Measurements from ENCODE around the gene ARFGAP2. TPM values are rescaled to one million over a fixed set of nuclear protein-coding genes. Genes with fewer than 3 reads are reported as not detected.
"Not testable (repeated sequence)": the region's sequence is repeated elsewhere in the genome, so short reads cannot be mapped to it uniquely, and the experiment has no call there.

Gene ARFGAP2
- 10 to 100 TPM; 76.2 to 95.2 (median 91.0) TPM for polyA plus RNA-seq (ENCODE audit: insufficient read depth in 1 of 5, insufficient read length in 5 of 5, low replicate concordance in 1 of 5)
- long read RNA-seq, donor 1, transcript ARFGAP2-205 (16 exons, 2,976 nt): major isoform, 9 of 21 reads
- long read RNA-seq, donor 1, partial matches to known transcripts: 9 of 21 reads
- long read RNA-seq, donor 1, other reads (novel, unspliced or antisense): 0 of 21 reads
- long read RNA-seq, donor 2, transcript ARFGAP2-205 (16 exons, 2,976 nt): major isoform, 9 of 17 reads
- long read RNA-seq, donor 2, partial matches to known transcripts: 8 of 17 reads
- long read RNA-seq, donor 2, other reads (novel, unspliced or antisense): 0 of 17 reads
- long read RNA-seq, donor 3, transcript ARFGAP2-205 (16 exons, 2,976 nt): major isoform, 6 of 8 reads
- long read RNA-seq, donor 3, partial matches to known transcripts: 0 of 8 reads
- long read RNA-seq, donor 3, other reads (novel, unspliced or antisense): 0 of 8 reads
- long read RNA-seq, donor 4, partial matches to known transcripts: 10 of 15 reads
- long read RNA-seq, donor 4, other reads (novel, unspliced or antisense): 0 of 15 reads
- long read RNA-seq, donor 5, transcript ARFGAP2-205 (16 exons, 2,976 nt): major isoform, 6 of 23 reads
- long read RNA-seq, donor 5, partial matches to known transcripts: 12 of 23 reads
- long read RNA-seq, donor 5, other reads (novel, unspliced or antisense): 0 of 23 reads
- long read RNA-seq, donor 6, partial matches to known transcripts: 14 of 26 reads
- long read RNA-seq, donor 6, other reads (novel, unspliced or antisense): 5 of 26 reads
- long read RNA-seq, donor 7, transcript ARFGAP2-205 (16 exons, 2,976 nt): major isoform, 8 of 20 reads
- long read RNA-seq, donor 7, partial matches to known transcripts: 10 of 20 reads
- long read RNA-seq, donor 7, other reads (novel, unspliced or antisense): 0 of 20 reads
- long read RNA-seq, donor 8, partial matches to known transcripts: 0 of 5 reads
- long read RNA-seq, donor 8, other reads (novel, unspliced or antisense): 0 of 5 reads

DNA sequence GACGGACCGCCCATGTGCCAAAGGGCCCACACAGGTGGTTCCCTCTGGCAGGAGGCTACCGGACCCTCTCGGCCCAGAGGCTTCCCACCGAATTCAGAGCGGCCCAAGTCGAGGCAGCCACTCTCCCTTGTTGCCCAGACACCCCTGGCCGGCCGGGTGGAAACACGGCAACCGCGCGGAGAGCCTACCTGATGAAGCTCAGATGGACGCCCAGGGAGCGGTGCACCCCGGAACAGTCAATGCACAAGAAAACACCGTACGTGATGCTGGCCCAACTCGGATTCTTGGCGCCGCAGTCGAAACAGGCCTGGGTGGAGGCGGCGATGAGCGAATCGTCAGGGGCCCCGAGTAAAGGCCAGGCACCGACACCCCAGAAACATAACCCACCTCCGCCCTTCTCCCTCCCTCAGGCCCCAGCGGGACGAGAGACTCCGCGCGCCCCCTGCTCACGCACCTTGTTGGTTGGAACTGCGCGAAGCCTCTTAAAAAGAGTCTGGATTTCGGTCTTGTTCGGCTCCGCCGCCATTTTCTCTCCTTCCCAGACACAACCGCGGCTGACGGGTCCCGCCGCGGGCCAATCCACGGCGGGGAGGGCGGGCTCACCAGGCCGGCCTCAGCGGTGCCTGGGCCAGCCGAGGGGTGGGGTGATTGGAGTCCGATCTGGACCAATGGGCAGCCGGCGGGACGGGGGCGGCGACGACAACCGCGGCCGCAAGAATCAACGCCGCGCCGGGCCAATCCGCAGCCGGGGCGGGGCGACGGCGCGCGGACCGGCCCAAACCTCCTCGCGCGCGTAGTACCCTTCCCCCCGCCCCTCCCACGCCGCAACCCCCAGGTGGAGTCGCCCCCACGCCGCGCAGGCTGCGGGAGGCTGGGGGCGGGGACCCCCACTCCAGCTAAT, at the start of gene ARFGAP2:
Gene ARFGAP2 (minus strand): TSS at position 552 of the 901 bp plus-strand sequence. CDS start 26 bp downstream, at position 526.
- peak; percentile 97 to 98 for DNase-seq

DNA sequence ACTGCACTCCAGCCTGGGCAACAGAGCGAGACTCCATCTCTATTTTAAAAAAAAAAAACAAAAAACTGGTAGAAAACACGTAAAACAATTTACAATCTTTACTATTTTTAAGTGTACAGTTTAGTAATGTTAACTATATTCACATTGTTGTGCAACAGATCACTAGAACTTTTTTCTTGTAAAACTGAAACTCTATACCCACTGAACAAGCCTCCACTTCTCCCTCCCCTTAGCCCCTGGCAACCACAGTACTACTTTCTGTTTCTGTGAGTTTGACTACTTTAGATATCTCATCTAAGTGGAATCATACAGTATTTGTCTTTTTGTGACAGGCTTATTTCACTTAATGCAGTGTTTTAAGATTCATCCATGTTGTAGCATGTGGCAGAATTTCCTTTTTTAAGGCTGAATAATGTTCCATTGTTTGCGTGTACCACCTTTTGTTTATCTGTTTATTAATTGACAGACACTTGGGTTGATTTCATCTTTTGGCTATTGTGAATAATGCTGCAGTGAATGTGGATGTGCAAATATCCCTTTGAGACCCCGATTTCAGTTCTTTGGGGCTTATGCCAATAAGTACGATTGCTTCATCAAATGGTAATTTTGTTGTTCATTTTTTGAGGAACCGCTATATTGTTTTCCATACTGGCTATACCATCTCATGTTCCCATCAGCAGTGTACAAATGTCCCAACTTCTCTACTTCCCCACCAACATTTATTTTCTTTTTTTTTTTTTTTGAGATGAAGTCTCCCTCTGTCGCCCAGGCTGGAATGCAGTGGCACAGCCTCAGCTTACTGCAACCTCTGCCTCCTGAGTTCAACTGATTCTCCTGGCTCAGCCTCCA, 49.1 kb upstream of the ARFGAP2 start:
- DNase-seq: no peak

DNA sequence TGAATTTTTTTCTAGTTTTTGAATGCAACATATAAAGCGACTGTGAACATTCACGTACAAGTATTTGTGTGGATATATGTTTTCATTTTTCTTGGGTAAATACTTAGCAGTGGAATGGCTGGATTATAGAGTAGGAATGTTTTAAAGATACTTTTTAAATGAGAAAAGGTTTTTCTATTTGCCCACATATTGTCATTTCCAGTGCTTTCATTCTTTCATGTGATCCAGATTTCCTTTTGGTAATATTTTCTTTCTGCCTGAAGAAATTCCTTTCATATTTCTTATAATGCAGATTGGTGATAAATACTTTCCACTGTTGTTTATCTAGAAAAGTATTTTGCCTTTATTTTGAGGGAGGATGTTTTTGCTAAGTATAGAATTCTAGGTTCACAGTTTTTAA, 46.0 kb upstream of the ARFGAP2 start:
- no peak for DNase-seq

- no peak for DNase-seq
Measured at GRCh38 chr11:47220401-47220821, 43.7 kb upstream of the ARFGAP2 start.

GRCh38 chr11:47216121-47216798, 39.6 kb upstream of the ARFGAP2 start:
- peak; percentile 59 to 62 for DNase-seq

DNA sequence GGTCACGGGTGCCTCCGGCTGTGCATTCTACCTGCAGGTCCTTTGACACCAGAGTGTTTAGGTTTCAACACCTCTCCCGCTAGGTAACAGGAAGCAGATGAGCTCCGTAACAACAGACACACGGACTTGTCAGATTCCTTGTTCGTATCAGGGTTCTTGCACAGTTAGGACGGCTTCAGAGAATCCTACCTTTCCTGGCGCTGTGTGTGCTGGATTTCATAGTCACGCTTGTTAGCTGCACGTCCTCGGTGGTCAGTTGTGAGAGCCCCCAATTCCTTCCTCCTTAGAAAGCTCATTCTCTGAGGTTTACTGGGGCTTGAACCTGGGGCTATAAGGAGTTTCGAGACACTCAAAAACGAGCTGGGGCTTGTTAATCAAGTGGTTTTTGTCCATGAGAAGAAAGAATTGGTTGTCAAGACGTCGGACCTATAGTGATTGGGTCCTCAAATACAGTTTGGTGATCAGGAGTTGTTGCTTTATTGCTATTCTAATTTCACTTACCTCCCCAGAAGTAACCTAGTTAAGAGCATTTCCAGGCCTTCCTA, 38.8 kb upstream of the ARFGAP2 start:
- DNase-seq: no peak

DNA sequence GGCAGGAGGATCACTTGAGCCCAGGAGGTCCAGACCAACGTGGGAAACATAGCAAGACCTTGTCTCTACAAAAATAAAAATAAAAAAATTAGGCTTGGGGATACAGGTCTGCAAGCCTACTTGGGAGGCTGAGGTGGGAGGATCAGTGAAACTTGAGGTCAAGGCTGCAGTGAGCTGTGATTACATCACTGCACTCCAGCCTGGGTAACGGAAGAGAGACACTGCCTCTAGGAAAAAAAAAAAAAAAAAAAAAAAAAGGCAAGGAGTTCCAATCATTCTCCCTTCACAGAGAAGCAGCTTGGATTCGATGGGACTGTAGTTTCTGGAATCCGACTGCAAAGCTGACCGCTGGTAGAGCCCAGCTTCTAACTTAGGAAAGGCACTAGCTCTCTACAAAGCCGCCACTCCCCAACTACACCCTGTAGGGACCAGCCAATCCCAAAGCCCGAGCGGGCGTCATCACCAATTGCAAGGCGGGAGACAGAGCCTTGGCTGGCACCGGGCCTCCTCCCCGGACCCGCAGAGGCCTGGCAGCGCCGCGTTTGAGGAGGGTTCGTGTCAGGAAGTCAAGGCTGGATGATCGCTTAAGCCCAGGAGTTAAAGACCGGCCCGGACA, 37.4 kb upstream of the ARFGAP2 start:
- DNase-seq: peak; percentile 75 to 78

DNA sequence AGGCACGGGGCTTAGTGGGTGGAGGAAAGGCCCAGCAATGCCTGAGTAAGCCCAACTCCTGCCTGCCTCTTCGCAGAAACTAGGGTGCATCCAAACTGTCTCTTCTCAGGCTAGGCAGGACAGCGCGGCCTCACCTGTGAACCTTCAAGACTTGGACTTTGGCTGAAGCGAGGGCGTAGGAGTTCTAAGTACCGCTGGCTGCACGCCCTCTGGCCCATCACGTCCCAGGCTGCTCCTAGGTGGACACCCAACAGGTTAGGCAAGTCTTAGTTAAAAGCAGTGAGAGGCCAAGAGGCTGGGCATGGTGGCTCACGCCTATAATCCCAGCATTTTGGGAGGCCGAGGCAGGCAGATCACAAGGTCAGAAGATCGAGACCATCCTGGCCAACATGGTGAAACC, 36.3 kb upstream of the ARFGAP2 start:
- no peak for DNase-seq

- DNase-seq: no peak
Measured at GRCh38 chr11:47208628-47209027, 31.9 kb upstream of the ARFGAP2 start.

DNA sequence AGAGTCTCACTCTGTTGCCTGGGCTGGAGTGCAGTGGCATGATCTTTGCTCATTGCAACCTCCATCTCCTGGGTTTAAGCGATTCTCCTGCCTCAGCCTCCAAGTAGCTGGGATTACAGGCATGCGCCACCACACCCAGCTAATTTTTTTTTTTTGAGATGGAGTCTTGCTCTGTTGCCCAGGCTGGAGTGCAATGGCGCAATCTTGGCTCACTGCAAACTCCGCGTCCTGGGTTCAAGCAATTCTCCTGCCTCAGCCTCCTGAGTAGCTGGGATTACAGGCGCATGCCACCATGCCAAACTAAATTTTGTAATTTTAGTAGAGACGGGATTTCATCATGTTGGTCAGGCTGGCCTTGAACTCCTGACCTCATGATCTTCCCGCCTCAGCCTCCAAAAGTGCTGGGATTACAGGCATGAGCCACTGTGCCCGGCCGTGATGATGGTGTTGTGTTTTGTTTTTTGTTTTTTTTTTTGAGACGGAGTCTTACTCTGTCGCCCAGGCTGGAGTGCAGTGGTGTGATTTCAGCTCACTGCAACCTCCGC, 31.4 kb upstream of the ARFGAP2 start:
- DNase-seq: not testable (repeated sequence)

DNA sequence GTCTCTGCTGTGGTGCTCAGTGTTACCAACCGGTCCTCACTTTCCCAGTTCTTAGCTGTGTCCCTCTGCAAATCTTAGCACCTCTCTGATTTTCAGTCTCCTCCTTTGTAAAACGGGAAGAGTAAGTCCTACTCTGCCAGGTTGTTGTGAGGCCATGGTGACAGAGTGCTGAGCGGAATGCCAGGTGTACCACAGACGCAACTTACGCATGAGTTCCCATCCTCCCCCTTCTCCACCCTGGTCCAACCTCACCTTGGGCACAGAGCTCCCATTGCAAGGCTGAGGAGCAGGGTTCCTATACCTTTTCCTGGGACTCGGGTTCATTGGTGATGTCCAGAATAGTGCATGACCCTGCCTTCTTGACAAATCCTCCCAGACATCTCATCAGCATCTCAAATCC, 30.8 kb upstream of the ARFGAP2 start:
- DNase-seq: no peak

DNA sequence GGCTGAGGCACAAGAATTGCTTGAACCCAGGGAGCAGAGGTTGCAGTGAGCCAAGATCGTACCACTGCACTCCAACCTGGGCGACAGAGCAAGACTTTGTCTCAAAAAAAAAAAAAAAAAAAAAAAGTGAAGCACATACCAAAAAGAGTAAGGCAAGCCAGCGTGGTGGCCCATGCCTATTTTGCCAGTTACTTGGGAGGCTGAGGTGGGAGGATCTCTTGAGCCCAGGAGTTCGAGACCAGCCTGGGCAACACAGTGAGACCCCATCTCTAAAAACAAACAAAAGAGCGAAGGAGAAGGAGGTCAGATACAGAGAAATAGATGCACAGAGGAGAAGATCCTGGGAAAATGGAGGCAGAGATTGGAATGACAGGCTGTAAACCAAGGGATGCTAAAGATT, 29.9 kb upstream of the ARFGAP2 start:
- DNase-seq: not testable (repeated sequence)

DNA sequence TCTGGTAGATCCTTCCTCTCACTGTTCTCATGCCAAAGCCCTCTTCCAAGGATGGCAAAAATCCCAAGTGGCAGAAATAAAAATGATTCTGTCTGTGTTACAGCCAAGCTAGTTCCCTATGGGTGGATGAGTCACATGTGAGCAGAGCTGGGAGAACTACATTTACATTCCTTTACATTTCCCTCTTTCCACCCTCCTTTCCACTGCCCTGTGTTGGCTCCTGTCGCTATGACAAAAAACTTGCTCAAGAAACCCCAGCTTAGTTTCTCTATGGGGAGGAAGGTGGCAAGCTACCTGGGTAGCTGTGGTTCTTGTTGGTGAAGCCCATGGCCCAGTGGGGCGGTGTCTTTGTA, 27.9 kb upstream of the ARFGAP2 start:
- no peak for DNase-seq

- no peak for DNase-seq
Measured at GRCh38 chr11:47202576-47202975, 25.9 kb upstream of the ARFGAP2 start.

- DNase-seq: no peak
Measured at GRCh38 chr11:47201015-47201414, 24.3 kb upstream of the ARFGAP2 start.

- not testable (repeated sequence) for DNase-seq
Measured at GRCh38 chr11:47198161-47198560, 21.5 kb upstream of the ARFGAP2 start.

GRCh38 chr11:47192111-47192510, 15.4 kb upstream of the ARFGAP2 start:
- no peak for DNase-seq

GRCh38 chr11:47191137-47191536, 14.5 kb upstream of the ARFGAP2 start:
- not testable (repeated sequence) for DNase-seq

Measured in right lung (tissue), 10 donors.